Neuronal stem cell (in vitro differentiated cells): ENCODE data around the gene CKAP5.

Source experiments
- DNase-seq: peaks from one replicate; pipeline ENCODE4 v3.0.0-alpha.2; 2013; ENCODE audit warnings: low spot score
- H2AFZ ChIP-seq: one replicate; pipeline ENCODE4 v1.6.1; 2013; ENCODE audit warnings: mild to moderate bottlenecking, low read length, inconsistent platforms
- H2AK5ac ChIP-seq: 2 replicates; pipeline ENCODE4 v1.6.1; 2013; ENCODE audit warnings: low read depth, mild to moderate bottlenecking, inconsistent platforms, low read length, moderate library complexity, mixed read lengths
- H2BK120ac ChIP-seq: 2 replicates; pipeline ENCODE4 v1.6.1; 2013; ENCODE audit warnings: low read depth, mild to moderate bottlenecking, inconsistent platforms, low read length, moderate library complexity, mixed read lengths
- H2BK12ac ChIP-seq: one replicate; pipeline ENCODE4 v1.6.1; 2013; ENCODE audit warnings: low read length, inconsistent platforms
- H2BK15ac ChIP-seq: 2 replicates; pipeline ENCODE4 v1.6.1; 2013; ENCODE audit warnings: mild to moderate bottlenecking, low read length, inconsistent platforms, mixed read lengths
- H2BK5ac ChIP-seq: one replicate; pipeline ENCODE4 v1.6.1; 2013; ENCODE audit warnings: inconsistent platforms, mild to moderate bottlenecking, low read length, moderate library complexity
- H3K14ac ChIP-seq: one replicate; pipeline ENCODE4 v1.6.1; 2013; ENCODE audit warnings: low read length, inconsistent platforms
- H3K18ac ChIP-seq: 2 replicates; pipeline ENCODE4 v1.6.1; 2013; ENCODE audit warnings: low read length, inconsistent platforms
- H3K23ac ChIP-seq: 2 replicates; pipeline ENCODE4 v1.6.1; 2013; ENCODE audit warnings: low read depth, mild to moderate bottlenecking, mixed read lengths, low read length, inconsistent platforms; ENCODE audit not compliant: poor library complexity
- H3K27ac ChIP-seq: replicated peaks from 3 replicates; pipeline ENCODE4 v1.5.1; 2013; ENCODE audit warnings: low read length, inconsistent platforms
- H3K27me3 ChIP-seq, 3 experiments: 2 replicates each; pipeline ENCODE4 v1.6.1; 2013; ENCODE audit warnings: low read length in 3 of 3, mild to moderate bottlenecking in 2 of 3, inconsistent platforms in 1 of 3, low read depth in 1 of 3, mixed read lengths in 1 of 3, moderate library complexity in 1 of 3; ENCODE audit not compliant: control insufficient read depth in 3 of 3, insufficient read depth in 3 of 3
- H3K36me3 ChIP-seq, 2 donors: replicated peaks in 1 of 2; 2 replicates each; pipeline ENCODE4 v1.6.1; 2013; ENCODE audit warnings: low read length in 2 of 2; ENCODE audit not compliant: control insufficient read depth in 2 of 2, insufficient read depth in 2 of 2
- H3K4ac ChIP-seq: 2 replicates; pipeline ENCODE4 v1.6.1; 2013; ENCODE audit warnings: inconsistent platforms, mild to moderate bottlenecking, low read length, moderate library complexity
- H3K4me1 ChIP-seq, 2 donors: 1 replicate in 1 of 2; 2 replicates in 1 of 2; pipeline ENCODE4 v1.6.1; 2013; ENCODE audit warnings: low read length in 2 of 2, low read depth in 1 of 2; ENCODE audit not compliant: control insufficient read depth in 2 of 2, insufficient read depth in 1 of 2
- H3K4me2 ChIP-seq: one replicate; pipeline ENCODE4 v1.6.1; 2013; ENCODE audit warnings: mild to moderate bottlenecking, low read length, inconsistent platforms; ENCODE audit not compliant: insufficient read depth, poor library complexity, severe bottlenecking
- H3K4me3 ChIP-seq, 2 donors: 2 replicates each; pipeline ENCODE4 v1.5.1; 2013; ENCODE audit warnings: low read length in 2 of 2, mild to moderate bottlenecking in 2 of 2, inconsistent platforms in 1 of 2, moderate library complexity in 1 of 2
- H3K79me1 ChIP-seq: one replicate; pipeline ENCODE4 v1.6.1; 2013; ENCODE audit warnings: low read depth, mild to moderate bottlenecking, inconsistent platforms, low read length, moderate library complexity
- H3K9ac ChIP-seq: one replicate; pipeline ENCODE4 v1.6.1; 2013; ENCODE audit warnings: mild to moderate bottlenecking, low read depth, low read length, inconsistent platforms; ENCODE audit not compliant: poor library complexity
- H3K9me3 ChIP-seq, 2 donors: replicated peaks in 1 of 2; 2 replicates each; pipeline versions ENCODE3 to v1.6.1; 2013; ENCODE audit warnings: low read length in 2 of 2, mild to moderate bottlenecking in 2 of 2, inconsistent platforms in 1 of 2, low read depth in 1 of 2, mixed read lengths in 1 of 2, moderate library complexity in 1 of 2; ENCODE audit not compliant: control insufficient read depth in 2 of 2, insufficient read depth in 1 of 2
- H4K8ac ChIP-seq: one replicate; pipeline ENCODE4 v1.6.1; 2013; ENCODE audit warnings: low read depth, mild to moderate bottlenecking, inconsistent platforms, low read length, moderate library complexity
- H4K91ac ChIP-seq: one replicate; pipeline ENCODE4 v1.6.1; 2013; ENCODE audit warnings: low read length, low read depth, mild to moderate bottlenecking, inconsistent platforms; ENCODE audit not compliant: poor library complexity
- WGBS, 2 donors: extraction: QIAGEN DNeasy Blood & Tissue Kit; methylation state at CpG; one replicate each; pipeline ENCODE4 v1.1.7; 2013; ENCODE audit warnings: missing lambda C conversion rate in 2 of 2, mixed read lengths in 1 of 2; ENCODE audit not compliant: insufficient read length in 2 of 2, insufficient replicate concordance in 1 of 2; ENCODE audit errors: extremely low coverage in 2 of 2; 5-methylcytosine and 5-hydroxymethylcytosine counted together

Gene CKAP5

DNA sequence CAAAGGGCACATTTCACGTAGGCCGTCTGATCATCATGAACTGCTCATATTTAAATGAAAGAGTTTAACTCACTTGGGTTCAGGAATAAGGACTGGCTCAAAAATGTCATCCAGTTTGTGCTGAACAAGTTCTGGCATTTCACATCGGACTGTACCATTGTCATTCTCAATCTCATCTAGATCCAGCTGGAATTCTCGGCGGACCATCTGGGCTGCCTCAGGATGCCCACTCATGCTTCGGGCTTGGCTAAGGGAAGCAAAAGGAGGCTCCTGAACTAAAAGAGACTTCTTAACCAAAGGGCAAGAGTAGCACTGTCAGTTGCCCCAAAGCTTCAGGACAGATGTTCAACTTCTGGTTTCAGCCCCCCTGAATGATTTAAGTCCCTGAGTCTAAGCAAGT, 86.9 kb downstream of the CKAP5 start:
- Histone ChIP-seq H3K4ac (no peak overlapping the region), H3K79me1 (no peaks in the 10 kb centered on the region), H3K27ac (no peak overlapping the region), H2BK15ac (no peak overlapping the region), H2BK5ac (no peak overlapping the region), H3K9ac (no peak overlapping the region), H2AK5ac (no peak overlapping the region), H4K8ac (no peak overlapping the region), H3K14ac (no peak overlapping the region), H3K27me3 (peaks cover 0 to 3% (median 0%) of the 10 kb centered on the region in 3 experiments), H2AFZ (no peak overlapping the region), H3K4me1 (no peaks in the 10 kb centered on the region), H3K4me3 (no peak overlapping the region), H3K36me3 (peaks cover 42 to 95% of the 10 kb centered on the region in 2 donors), H4K91ac (no peak overlapping the region), H3K9me3 (peaks cover 0 to 1% of the 10 kb centered on the region in 2 donors), H2BK120ac (no peak overlapping the region), H3K23ac (no peak overlapping the region), H2BK12ac (no peak overlapping the region), H3K4me2 (no peak overlapping the region), H3K18ac (no peak overlapping the region)
- no peak for DNase-seq
- no CpG with 5 or more reads among the region's 6 CpGs for WGBS, 2 donors

GRCh38 chr11:46755962-46756361, 90.1 kb downstream of the CKAP5 start:
- Histone ChIP-seq H2BK12ac (no peak overlapping the region), H3K36me3 (peaks cover 42 to 93% of the 10 kb centered on the region in 2 donors), H3K79me1 (no peaks in the 10 kb centered on the region), H2AFZ (no peak overlapping the region), H4K8ac (no peak overlapping the region), H3K27ac (no peak overlapping the region), H3K14ac (no peak overlapping the region), H3K4ac (no peak overlapping the region), H3K27me3 (peaks cover 0 to 3% (median 0%) of the 10 kb centered on the region in 3 experiments), H2AK5ac (no peak overlapping the region), H3K4me1 (no peaks in the 10 kb centered on the region), H2BK5ac (no peak overlapping the region), H3K4me3 (no peak overlapping the region), H3K18ac (no peak overlapping the region), H2BK15ac (no peak overlapping the region), H2BK120ac (no peak overlapping the region), H3K9me3 (peaks cover 0 to 1% of the 10 kb centered on the region in 2 donors), H4K91ac (no peak overlapping the region), H3K23ac (no peak overlapping the region), H3K4me2 (no peak overlapping the region), H3K9ac (no peak overlapping the region)
- no peak for DNase-seq

- Histone ChIP-seq H3K9me3 (no peaks in the 10 kb centered on the region), H3K18ac (no peak overlapping the region), H2AFZ (no peak overlapping the region), H3K14ac (no peak overlapping the region), H3K9ac (no peak overlapping the region), H3K4me3 (no peak overlapping the region), H3K27me3 (no peaks in the 10 kb centered on the region), H2AK5ac (no peak overlapping the region), H3K79me1 (no peaks in the 10 kb centered on the region), H3K36me3 (peaks cover 50 to 98% of the 10 kb centered on the region in 2 donors), H3K4me1 (no peaks in the 10 kb centered on the region), H3K4ac (no peak overlapping the region), H3K27ac (no peak overlapping the region), H4K91ac (no peak overlapping the region), H2BK5ac (no peak overlapping the region), H2BK12ac (no peak overlapping the region), H3K4me2 (no peak overlapping the region), H2BK120ac (no peak overlapping the region), H3K23ac (no peak overlapping the region), H4K8ac (no peak overlapping the region), H2BK15ac (no peak overlapping the region)
- no peak for DNase-seq
- WGBS, 2 donors: no CpG with 5 or more reads among the region's 6 CpGs
Observed at GRCh38 chr11:46747150-46747549, 98.9 kb downstream of the CKAP5 start.

DNA sequence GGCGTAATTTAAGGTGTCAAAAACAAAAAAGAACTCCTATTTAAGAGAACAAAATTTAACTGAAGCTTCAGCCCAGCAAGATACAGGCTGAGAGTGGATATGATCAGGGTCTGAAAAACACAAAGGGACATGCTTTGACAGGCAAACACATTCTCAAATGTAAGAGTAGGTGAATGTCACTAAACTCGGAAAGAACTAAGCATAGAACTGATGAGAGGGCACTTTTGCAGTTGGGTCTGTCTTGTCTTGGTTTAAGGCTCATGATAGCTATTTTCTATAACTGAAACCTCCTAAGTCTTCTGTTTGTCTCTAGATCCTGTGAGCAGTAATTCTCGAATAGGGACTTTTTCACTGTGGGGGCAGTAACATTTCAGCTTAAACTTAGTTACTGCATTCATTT, 100.1 kb downstream of the CKAP5 start:
- H3K27me3 ChIP-seq: no peaks in the 10 kb centered on the region
- H3K9ac ChIP-seq: no peak overlapping the region
- no peak for DNase-seq
- no peak overlapping the region for H3K14ac ChIP-seq
- no CpG with 5 or more reads among the region's 3 CpGs for WGBS, 2 donors
- H2AFZ ChIP-seq: no peak overlapping the region
- no peak overlapping the region for H3K27ac ChIP-seq
- no peaks in the 10 kb centered on the region for H3K79me1 ChIP-seq
- no peak overlapping the region for H3K23ac ChIP-seq
- H3K4me2 ChIP-seq: no peak overlapping the region
- no peaks in the 10 kb centered on the region for H3K4me1 ChIP-seq
- H3K4me3 ChIP-seq: no peak overlapping the region
- no peak overlapping the region for H2BK15ac ChIP-seq
- H2BK120ac ChIP-seq: no peak overlapping the region
- H3K18ac ChIP-seq: no peak overlapping the region
- no peak overlapping the region for H4K91ac ChIP-seq
- peaks cover 53 to 100% of the 10 kb centered on the region in 2 donors for H3K36me3 ChIP-seq
- no peak overlapping the region for H2BK12ac ChIP-seq
- H4K8ac ChIP-seq: no peak overlapping the region
- H2BK5ac ChIP-seq: no peak overlapping the region
- H3K4ac ChIP-seq: no peak overlapping the region
- H2AK5ac ChIP-seq: no peak overlapping the region
- no peaks in the 10 kb centered on the region for H3K9me3 ChIP-seq
